LNCAP (cell line): ENCODE results near the gene CLCN4.

Source experiments
- TF ChIP-seq, protein P1 (sequence below): fragments of 450-650 bp; IDR thresholded peaks from 2 replicates; pipeline ENCODE4 v1.5.1; 2017; ENCODE audit warnings: mild to moderate bottlenecking

CLCN4 gene

GRCh38 chrX:10133980-10134676 is 22.6 kb upstream of the CLCN4 start:
- TF ChIP-seq, protein P1, sequence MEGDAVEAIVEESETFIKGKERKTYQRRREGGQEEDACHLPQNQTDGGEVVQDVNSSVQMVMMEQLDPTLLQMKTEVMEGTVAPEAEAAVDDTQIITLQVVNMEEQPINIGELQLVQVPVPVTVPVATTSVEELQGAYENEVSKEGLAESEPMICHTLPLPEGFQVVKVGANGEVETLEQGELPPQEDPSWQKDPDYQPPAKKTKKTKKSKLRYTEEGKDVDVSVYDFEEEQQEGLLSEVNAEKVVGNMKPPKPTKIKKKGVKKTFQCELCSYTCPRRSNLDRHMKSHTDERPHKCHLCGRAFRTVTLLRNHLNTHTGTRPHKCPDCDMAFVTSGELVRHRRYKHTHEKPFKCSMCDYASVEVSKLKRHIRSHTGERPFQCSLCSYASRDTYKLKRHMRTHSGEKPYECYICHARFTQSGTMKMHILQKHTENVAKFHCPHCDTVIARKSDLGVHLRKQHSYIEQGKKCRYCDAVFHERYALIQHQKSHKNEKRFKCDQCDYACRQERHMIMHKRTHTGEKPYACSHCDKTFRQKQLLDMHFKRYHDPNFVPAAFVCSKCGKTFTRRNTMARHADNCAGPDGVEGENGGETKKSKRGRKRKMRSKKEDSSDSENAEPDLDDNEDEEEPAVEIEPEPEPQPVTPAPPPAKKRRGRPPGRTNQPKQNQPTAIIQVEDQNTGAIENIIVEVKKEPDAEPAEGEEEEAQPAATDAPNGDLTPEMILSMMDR: no peak

- TF ChIP-seq, protein P1: no peak
Observed at GRCh38 chrX:10134921-10135320, 21.9 kb upstream of the CLCN4 start.

DNA sequence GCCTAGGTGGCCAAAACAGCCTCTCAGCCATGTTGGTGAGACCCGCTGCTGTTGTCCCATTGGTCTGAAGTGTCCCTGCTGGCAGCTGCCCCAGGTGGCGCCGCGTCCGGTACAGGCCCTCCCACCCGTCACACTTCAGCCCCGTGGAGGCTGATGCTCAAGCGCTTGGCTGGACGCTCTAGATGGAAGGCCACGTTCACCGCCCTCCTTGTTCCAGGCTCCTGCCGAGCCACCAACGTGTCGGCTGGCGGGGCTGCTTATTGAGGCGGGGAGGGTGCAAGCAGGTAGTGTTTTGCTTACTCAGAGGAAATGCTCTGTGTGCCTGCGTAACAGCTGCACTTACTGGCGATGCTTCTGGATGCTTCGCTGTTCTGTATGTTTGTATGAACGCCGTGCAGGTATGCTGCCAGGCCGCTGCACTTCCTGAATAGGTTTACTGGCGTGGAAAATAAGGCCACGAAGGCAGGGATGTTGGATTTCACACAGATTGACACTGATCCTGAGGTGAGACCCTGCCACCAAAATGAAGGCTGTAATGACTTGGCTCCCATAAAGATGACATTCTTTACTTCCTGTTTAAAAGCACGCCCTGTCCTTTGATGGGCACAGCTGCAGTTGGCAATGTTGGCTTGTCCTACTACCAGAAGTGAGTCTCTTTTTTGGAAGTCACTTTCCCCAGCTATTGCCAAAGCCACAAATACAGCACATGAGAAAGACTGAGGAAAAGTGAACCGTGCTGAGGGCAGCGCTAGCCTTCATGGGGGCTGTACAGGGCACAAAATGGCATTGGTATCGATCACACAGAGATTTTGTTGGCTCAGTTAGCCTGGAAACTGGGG is 21.0 kb upstream of the CLCN4 start:
- TF ChIP-seq, protein P1: no peak

DNA sequence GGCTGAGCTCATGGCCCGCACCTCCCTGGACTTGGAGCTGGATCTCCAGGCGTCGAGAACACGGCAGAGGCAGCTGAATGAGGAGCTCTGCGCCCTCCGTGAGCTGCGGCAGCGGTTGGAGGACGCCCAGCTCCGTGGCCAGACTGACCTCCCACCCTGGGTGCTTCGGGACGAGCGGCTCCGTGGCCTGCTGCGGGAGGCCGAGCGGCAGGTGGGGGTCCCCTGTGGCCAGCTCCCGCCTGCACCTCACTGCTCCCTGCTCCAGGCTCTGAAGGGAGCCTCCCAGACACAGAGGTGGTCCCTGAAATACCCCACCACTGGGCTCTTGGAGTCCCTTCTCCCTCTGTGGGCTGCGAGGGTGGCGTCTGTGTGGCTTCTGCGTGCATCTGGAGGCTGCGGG is 18.0 kb upstream of the CLCN4 start:
- TF ChIP-seq, protein P1: no peak

DNA sequence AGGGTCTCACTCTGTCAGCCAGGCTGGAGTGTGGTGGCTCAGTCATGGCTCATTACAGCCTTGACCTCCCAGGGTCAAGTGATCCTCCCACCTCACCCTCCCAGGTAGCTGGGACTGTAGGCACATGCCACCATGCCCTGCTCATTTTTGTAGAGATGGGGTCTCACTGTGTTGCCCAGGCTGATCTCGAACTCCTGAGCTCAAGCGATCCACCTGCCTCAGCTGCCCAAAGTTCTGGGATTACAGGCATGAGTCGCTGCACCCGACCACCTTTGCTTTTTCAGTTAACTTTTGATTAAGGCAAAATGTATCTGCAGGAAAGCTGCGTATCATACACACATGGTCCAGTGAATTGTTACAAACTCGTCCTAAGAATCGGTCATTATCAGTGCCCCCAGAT is 16.5 kb upstream of the CLCN4 start:
- TF ChIP-seq, protein P1: no peak

DNA sequence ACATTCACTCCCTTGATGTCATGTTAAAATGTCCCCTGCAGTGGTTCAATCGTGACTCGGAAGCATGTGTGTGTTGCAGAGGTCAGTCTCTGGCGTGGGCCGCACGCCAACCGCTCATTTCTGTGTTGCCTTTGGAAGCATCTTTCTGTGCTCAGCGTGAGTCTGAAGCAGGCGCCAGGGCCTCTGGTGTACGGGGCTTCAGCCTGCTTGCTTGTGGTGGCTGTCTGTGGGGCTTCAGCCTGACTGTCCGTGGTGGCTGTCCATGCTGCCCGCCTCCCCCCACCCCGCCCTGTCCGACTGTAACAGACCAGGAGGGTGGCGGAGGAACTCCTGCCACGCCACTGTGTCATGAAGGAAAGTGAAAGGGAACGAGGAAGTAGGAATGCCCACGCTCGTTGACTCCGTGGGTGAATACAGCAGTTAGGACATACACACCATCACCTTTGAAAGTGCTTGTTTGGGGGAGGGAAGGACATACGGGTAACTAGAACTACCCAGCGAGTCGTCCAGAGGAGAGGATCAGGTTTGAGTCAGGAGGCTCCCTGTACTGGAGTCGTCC is 14.7 kb upstream of the CLCN4 start:
- TF ChIP-seq, protein P1: no peak

DNA sequence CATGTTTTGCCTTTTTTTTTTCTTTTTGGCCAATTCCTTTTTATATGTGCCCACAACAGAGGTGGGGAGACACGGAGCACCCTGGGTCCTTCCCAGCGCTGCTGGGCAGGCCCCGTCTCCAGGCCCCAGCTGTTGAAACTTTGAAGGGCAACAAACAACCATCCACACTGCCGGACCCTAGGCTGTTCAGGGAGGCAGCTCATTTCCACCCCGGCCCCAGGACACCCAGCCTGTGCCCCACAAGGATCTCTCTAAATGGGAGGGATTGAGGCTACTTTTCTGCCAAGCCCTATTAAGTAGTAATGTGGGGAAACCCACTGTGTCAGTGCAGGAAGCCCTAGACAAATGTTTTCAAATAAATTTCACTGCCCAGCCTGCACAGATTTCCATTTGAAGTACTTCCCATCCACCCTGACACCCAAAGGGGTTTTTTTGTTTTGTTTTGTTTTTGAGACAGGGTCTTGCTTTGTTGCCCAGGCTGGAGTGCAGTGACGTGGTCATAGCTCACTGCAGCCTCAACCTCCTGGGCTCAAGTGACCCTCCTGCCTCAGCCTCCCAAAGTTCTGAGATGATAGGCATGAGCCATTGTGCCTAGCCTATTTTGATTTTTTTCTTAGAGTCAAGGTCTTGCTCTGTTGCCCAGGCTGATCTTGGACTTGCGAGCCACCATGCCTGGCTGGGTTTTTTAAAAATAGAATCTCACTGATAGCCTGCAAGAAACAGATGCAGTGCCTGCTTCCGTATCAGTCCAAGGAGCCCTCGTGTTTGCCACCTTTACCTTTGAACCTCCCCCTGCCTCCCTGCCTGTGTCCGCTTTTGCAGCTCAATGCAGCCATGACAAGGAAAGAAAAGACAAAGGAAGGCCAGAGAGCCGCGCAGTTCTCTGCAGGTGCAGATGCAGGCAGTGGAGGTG is 13.4 kb upstream of the CLCN4 start:
- TF ChIP-seq, protein P1: no peak
